Uterus (tissue), 4 donors: Measurements from ENCODE around the gene CCNH. TPM values are rescaled to one million over a fixed set of nuclear protein-coding genes. Genes with fewer than 3 reads are reported as not detected.

ENCODE experiments used
- DNase-seq, 2 donors: peaks; one replicate each; pipeline ENCODE4 v3.0.0-alpha.2; 2019 to 2020
- H3K27ac ChIP-seq, 2 donors: fragments of 200-600 bp; sonication (generic); 1 replicate in 1 of 2; 2 replicates in 1 of 2; pipeline ENCODE4 v1.5.1; 2016 to 2018
- H3K27me3 ChIP-seq, 2 donors: fragments of 200-600 bp; sonication (generic); one replicate each; pipeline ENCODE4 v1.5.1; 2018 to 2019; ENCODE audit warnings: control low read depth in 1 of 2
- H3K36me3 ChIP-seq, 2 donors: fragments of 200-600 bp; sonication (generic); one replicate each; pipeline ENCODE4 v1.5.1; 2019; ENCODE audit warnings: control low read depth in 1 of 2
- H3K4me1 ChIP-seq, 2 donors: fragments of 200-600 bp; sonication (generic); one replicate each; pipeline ENCODE4 v1.5.1; 2018 to 2019; ENCODE audit warnings: control low read depth in 1 of 2
- H3K4me3 ChIP-seq, 2 donors: fragments of 200-600 bp; sonication (generic); 1 replicate in 1 of 2; 2 replicates in 1 of 2; pipeline ENCODE4 v1.5.1; 2018 to 2019; ENCODE audit warnings: mild to moderate bottlenecking in 1 of 2
- H3K9me3 ChIP-seq, 2 donors: fragments of 200-600 bp; sonication (generic); one replicate each; pipeline ENCODE4 v1.5.1; 2019; ENCODE audit warnings: control low read depth in 1 of 2
- POLR2A ChIP-seq, 2 donors: fragments of 450-650 bp; IDR thresholded peaks; one replicate each; pipeline ENCODE4 v1.6.1; 2016; ENCODE audit warnings: antibody characterized with exemption in 2 of 2, mild to moderate bottlenecking in 1 of 2, moderate library complexity in 1 of 2
- intact Hi-C: fragments of 100-400 bp; cut with DNase I; formaldehyde crosslinking; loops from one replicate; pipeline ENCODE4 v1.15.1; 2023; ENCODE audit warnings: low total_unique reads
- total RNA-seq, 4 donors: library from RNA; depleted of rRNA in 3 of 4; stranded (reverse); fragments of >200 nt in 3 of 4; gene quantifications; one replicate each; pipeline versions ENCODE4 v1.1.0 to v1.2.4, GENCODE V29; 2014 to 2023
- TF ChIP-seq, protein P1 (sequence below), 4 experiments: fragments of 200-600 bp in 2 of 4; fragments of 450-650 bp in 2 of 4; sonication (generic) in 2 of 4; IDR thresholded peaks; one replicate each; pipeline ENCODE4 v1.5.1; 2016 to 2019; ENCODE audit warnings: antibody characterized with exemption in 4 of 4, mild to moderate bottlenecking in 2 of 4, moderate library complexity in 1 of 4
- donor health status: DM: yes; HTN: yes; CAD: no.

Gene CCNH
- 10 to 100 TPM; 25.4 to 96.2 (median 77.4) TPM for total RNA-seq

DNA sequence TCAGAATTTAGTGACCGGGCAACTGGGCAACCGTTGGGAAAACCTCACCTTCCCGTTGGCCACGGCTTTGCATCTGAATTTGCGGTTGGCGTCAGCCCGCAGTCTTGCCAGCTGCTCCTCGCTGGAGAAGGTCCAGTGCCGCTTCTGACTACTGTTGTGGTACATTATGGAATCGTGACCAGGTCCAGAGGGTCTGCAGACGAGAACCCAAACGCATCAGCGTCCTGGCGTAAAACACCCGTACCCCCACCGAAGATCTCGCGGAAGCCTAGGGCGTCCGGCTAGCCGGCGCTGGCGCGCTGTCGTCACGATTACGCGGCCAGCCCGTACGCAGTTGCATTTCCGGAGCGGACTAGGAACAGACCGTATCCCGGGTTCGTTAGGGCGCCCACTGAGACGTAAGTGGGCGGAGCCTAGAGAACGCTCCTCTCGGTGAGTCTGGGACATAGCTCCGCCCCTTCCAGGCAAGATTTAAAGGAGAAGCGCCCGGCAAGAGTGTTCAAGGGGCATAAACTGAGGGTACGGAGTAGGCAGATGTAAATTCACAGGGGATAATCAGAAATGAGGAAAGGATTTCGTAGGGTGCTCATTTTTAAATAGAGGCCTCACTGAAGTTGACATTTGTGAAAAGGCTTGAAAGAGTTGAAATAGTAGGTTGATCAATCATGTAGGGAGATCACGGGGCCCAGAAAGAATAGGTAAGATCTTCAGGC, at the start of gene CCNH:
Gene CCNH, minus strand, starts transcription at position 301 of the 713 bp plus-strand sequence. Its CDS starts 136 bp downstream, at position 165.
- Histone ChIP-seq H3K9me3 (no peaks in the 10 kb centered on the region), H3K4me1 (peaks cover 0 to 6% of the 10 kb centered on the region in 2 donors), H3K27me3 (no peaks in the 10 kb centered on the region), H3K4me3 (peak within 1 kb of the TSS; percentile 94 to 99), H3K36me3 (no peaks in the 10 kb centered on the region), H3K27ac (peak within 1 kb of the TSS; percentile 97 to 99)
- TF ChIP-seq POLR2A (IDR thresholded peaks at IDR 0.05): peak; percentile 88 to 94
- TF ChIP-seq, protein P1, sequence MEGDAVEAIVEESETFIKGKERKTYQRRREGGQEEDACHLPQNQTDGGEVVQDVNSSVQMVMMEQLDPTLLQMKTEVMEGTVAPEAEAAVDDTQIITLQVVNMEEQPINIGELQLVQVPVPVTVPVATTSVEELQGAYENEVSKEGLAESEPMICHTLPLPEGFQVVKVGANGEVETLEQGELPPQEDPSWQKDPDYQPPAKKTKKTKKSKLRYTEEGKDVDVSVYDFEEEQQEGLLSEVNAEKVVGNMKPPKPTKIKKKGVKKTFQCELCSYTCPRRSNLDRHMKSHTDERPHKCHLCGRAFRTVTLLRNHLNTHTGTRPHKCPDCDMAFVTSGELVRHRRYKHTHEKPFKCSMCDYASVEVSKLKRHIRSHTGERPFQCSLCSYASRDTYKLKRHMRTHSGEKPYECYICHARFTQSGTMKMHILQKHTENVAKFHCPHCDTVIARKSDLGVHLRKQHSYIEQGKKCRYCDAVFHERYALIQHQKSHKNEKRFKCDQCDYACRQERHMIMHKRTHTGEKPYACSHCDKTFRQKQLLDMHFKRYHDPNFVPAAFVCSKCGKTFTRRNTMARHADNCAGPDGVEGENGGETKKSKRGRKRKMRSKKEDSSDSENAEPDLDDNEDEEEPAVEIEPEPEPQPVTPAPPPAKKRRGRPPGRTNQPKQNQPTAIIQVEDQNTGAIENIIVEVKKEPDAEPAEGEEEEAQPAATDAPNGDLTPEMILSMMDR (IDR thresholded peaks at IDR 0.05): peak in 1 of 4 experiments; percentile 21
- peak; percentile 97 to 99 for DNase-seq
- intact Hi-C loops: no loop called here

DNA sequence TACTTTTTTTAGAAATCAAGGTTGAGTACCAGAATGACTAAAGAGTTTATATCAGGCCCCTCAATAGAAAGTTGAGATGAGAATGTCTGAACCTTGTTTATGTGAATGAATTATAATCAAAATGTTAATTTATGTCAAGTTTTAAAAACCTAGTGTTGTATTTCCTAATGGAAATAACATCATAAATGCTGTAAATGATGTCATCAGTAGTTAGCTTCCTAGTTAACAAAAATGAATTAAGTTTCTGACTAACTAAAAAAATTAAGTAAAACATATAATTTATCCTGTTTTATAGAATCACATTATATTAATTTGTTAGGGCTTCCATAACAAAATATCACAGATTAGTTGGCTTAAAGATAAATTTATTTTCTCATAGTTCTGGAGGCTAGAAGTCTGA, 45.0 kb upstream of the CCNH start:
- H3K4me3 ChIP-seq: no peak overlapping the region
- no peaks in the 10 kb centered on the region for H3K27me3 ChIP-seq
- H3K9me3 ChIP-seq: no peaks in the 10 kb centered on the region
- no peaks in the 10 kb centered on the region for H3K4me1 ChIP-seq
- H3K36me3 ChIP-seq: no peaks in the 10 kb centered on the region
- intact Hi-C loops: no loop called here
- TF ChIP-seq, protein P1 (IDR thresholded peaks at IDR 0.05): no peak
- TF ChIP-seq POLR2A (IDR thresholded peaks at IDR 0.05): no peak
- no peak for DNase-seq
- no peak overlapping the region for H3K27ac ChIP-seq

DNA sequence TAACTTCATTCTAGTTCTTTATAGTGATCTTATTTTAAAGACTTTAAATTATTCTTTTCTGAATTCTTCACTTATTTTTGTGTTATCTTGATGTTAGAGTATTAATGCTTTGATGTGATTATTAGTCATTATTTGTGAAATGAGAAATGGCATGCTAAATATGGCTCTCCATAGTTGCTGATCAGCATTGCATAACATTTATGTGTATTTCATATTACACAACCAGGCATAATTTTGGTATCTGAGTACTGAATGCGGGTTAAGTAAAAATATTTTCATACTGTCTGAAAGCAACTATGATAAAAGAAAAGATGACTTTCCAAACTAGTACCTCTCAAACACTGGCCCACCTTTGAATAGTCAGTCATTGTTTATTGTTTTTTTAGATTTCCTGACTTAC, 41.1 kb upstream of the CCNH start:
- intact Hi-C loops: no loop called here
- H3K9me3 ChIP-seq: no peaks in the 10 kb centered on the region
- no peaks in the 10 kb centered on the region for H3K27me3 ChIP-seq
- DNase-seq: no peak
- no peak overlapping the region for H3K4me3 ChIP-seq
- no peaks in the 10 kb centered on the region for H3K36me3 ChIP-seq
- TF ChIP-seq POLR2A (IDR thresholded peaks at IDR 0.05): no peak
- TF ChIP-seq, protein P1 (IDR thresholded peaks at IDR 0.05): no peak
- H3K27ac ChIP-seq: no peak overlapping the region
- no peaks in the 10 kb centered on the region for H3K4me1 ChIP-seq

DNA sequence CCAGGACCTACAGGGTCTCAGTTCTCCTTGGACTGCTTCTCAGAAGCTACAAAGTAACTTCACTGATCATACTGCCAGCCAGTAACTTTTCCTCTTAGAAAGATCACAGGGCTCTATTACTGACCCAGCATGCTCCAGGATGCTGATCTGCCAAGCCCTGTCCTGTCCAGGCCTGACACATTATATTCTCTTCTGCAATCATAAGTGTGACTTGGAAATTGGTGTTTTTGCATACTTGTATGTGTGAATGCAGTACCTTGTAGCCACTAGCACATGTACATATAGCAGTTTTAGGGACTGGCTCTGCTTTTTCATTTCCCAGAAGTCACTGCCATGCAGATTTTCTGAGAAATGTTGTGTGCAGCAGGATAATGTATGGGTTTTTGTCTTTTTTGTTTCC, 40.1 kb upstream of the CCNH start:
- H3K27me3 ChIP-seq: no peaks in the 10 kb centered on the region
- no peaks in the 10 kb centered on the region for H3K36me3 ChIP-seq
- intact Hi-C loops: no loop called here
- TF ChIP-seq, protein P1 (IDR thresholded peaks at IDR 0.05): no peak
- no peak for TF ChIP-seq POLR2A (IDR thresholded peaks at IDR 0.05)
- no peaks in the 10 kb centered on the region for H3K9me3 ChIP-seq
- no peak overlapping the region for H3K4me3 ChIP-seq
- no peak for DNase-seq
- no peaks in the 10 kb centered on the region for H3K4me1 ChIP-seq
- H3K27ac ChIP-seq: no peak overlapping the region

DNA sequence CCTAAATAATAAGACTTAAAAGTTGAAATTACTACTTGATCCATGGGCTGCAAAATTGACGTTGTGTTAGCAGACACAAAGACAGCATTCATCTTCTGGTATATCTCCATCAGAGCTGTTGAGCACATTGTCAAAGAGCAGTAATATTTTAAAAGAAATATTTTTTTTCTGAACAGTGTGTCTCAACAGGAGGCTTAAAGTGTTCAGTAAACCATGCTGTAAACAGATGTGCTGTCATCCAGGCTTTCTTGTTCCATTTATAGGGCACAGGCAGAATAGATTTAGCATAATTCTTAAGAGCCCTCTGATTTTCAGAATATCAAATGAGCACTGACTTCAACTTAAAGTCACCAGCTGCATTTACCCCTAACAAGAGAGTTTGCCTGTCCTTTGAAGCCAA, 29.7 kb upstream of the CCNH start:
- intact Hi-C loops: no loop called here
- H3K27ac ChIP-seq: no peak overlapping the region
- no peaks in the 10 kb centered on the region for H3K36me3 ChIP-seq
- no peak for DNase-seq
- no peaks in the 10 kb centered on the region for H3K9me3 ChIP-seq
- no peak overlapping the region for H3K4me3 ChIP-seq
- TF ChIP-seq, protein P1 (IDR thresholded peaks at IDR 0.05): no peak
- TF ChIP-seq POLR2A (IDR thresholded peaks at IDR 0.05): no peak
- no peaks in the 10 kb centered on the region for H3K4me1 ChIP-seq
- no peaks in the 10 kb centered on the region for H3K27me3 ChIP-seq
